Omental fat pad (tissue), 4 donors: ENCODE results near the gene RAB15. TPM values are rescaled to one million over a fixed set of nuclear protein-coding genes. Genes with fewer than 3 reads are reported as not detected.
A peak's percentile ranks its signal among the peaks of the same experiment; 100 is the strongest.

Experiments
- ATAC-seq: fragments of 150-250 bp; one replicate; pipeline ENCODE4 v1.9.1; 2016; ENCODE audit warnings: mild to moderate bottlenecking, moderate library complexity; ENCODE audit not compliant: low FRiP score
- DNase-seq: peaks from one replicate; pipeline ENCODE4 v3.0.0-alpha.2; 2019; ENCODE audit warnings: low spot score
- CTCF ChIP-seq, 3 donors: fragments of 450-650 bp; IDR thresholded peaks; one replicate each; pipeline ENCODE4 v1.5.1; 2016 to 2017; ENCODE audit warnings: antibody characterized with exemption in 3 of 3, mild to moderate bottlenecking in 3 of 3, moderate library complexity in 2 of 3
- total RNA-seq, 4 donors: library from RNA; depleted of rRNA; stranded (reverse); fragments of >200 nt; gene quantifications; one replicate each; pipeline ENCODE4 v1.1.0, GENCODE V29; 2016

RAB15 gene
- 1 to 10 TPM; 1.6 to 3.8 (median 2.4) TPM for total RNA-seq

GRCh38 chr14:64971943-64972791 lies at the start of gene RAB15:
Gene RAB15 (minus strand): TSS chr14:64972336. CDS start chr14:64972076, 260 bp downstream.
- peak; percentile 89 for ATAC-seq
- TF ChIP-seq CTCF (IDR thresholded peaks at IDR 0.05), result no peak
- no peak for DNase-seq

GRCh38 chr14:65019944-65020566 lies 47.9 kb upstream of the RAB15 start:
- no peak for DNase-seq
- ATAC-seq, result peak; percentile 81
- peak in 1 of 3 donors; percentile 36 for TF ChIP-seq CTCF (IDR thresholded peaks at IDR 0.05)

GRCh38 chr14:65016471-65016870 lies 44.3 kb upstream of the RAB15 start:
- DNase-seq, result no peak
- ATAC-seq, result no peak
- TF ChIP-seq CTCF (IDR thresholded peaks at IDR 0.05), result no peak

GRCh38 chr14:65015391-65015790 lies 43.3 kb upstream of the RAB15 start:
- ATAC-seq, result no peak
- no peak for TF ChIP-seq CTCF (IDR thresholded peaks at IDR 0.05)
- no peak for DNase-seq

GRCh38 chr14:65012353-65012752 lies 40.2 kb upstream of the RAB15 start:
- ATAC-seq, result no peak
- DNase-seq, result no peak
- TF ChIP-seq CTCF (IDR thresholded peaks at IDR 0.05), result no peak

GRCh38 chr14:65011538-65011937 lies 39.4 kb upstream of the RAB15 start:
- no peak for DNase-seq
- TF ChIP-seq CTCF (IDR thresholded peaks at IDR 0.05), result no peak
- no peak for ATAC-seq
